ENCODE measurements around the gene MFN1.

DNA sequence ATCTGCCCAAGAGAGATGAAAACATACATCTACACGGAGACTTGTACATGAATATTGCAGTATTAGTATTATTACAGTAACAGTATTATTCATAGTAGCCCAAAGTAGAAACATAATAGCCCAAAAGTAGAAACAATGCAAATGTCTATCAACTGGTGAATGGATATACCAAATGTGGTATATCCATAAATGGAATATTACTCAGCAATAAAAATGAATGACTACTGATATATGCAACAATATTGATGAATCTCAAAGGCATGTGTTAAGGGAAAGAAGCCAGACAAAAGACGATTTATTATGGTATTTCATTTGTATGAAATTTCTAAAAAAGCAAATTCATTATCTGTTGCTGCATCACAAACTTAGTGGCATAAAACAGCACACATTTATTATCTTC, 48.2 kb upstream of the MFN1 start:
- no peak for TF ChIP-seq EZH2 (IDR thresholded peaks at IDR 0.05; ENCODE audit: insufficient read depth, poor library complexity, severe bottlenecking)
- no peak for TF ChIP-seq EZH2phosphoT487 (IDR thresholded peaks at IDR 0.05; ENCODE audit: insufficient read depth, low read depth)
